Esophagus squamous epithelium (tissue), 5 donors: Measurements from ENCODE around the gene CTF1. TPM values are rescaled to one million over a fixed set of nuclear protein-coding genes. Genes with fewer than 3 reads are reported as not detected.
"Not testable (repeated sequence)": the region's sequence is repeated elsewhere in the genome, so short reads cannot be mapped to it uniquely, and the experiment has no call there.

Experiments
- DNase-seq: peaks from one replicate; lab custom pipeline; 2025; lab: John Stamatoyannopoulos, UW
- H3K27ac ChIP-seq, 4 donors: fragments of 200-600 bp; sonication (generic); one replicate each; pipeline ENCODE4 v1.5.1; 2016 to 2019; ENCODE audit warnings: mild to moderate bottlenecking in 1 of 4
- H3K27me3 ChIP-seq, 4 donors: fragments of 200-600 bp; sonication (generic); 1 replicate in 3 of 4; 2 replicates in 1 of 4; pipeline versions ENCODE4 v1.5.1 to v1.6.0; 2017 to 2021; ENCODE audit warnings: antibody characterized with exemption in 1 of 4
- H3K36me3 ChIP-seq, 3 donors: fragments of 200-600 bp; sonication (generic); one replicate each; pipeline ENCODE4 v1.5.1; 2016 to 2019
- H3K4me1 ChIP-seq, 3 donors: fragments of 200-600 bp; sonication (generic); one replicate each; pipeline ENCODE4 v1.5.1; 2017 to 2019
- H3K4me3 ChIP-seq, 4 donors: fragments of 200-600 bp; sonication (generic); 1 replicate in 3 of 4; 2 replicates in 1 of 4; pipeline ENCODE4 v1.5.1; 2016 to 2019; ENCODE audit warnings: mild to moderate bottlenecking in 2 of 4, moderate library complexity in 1 of 4
- H3K9me3 ChIP-seq, 3 donors: fragments of 200-600 bp; sonication (generic); one replicate each; pipeline ENCODE4 v1.5.1; 2016 to 2019
- CTCF ChIP-seq, 6 experiments: fragments of 450-650 bp in 4 of 6; fragments of 200-600 bp in 2 of 6; sonication (generic) in 2 of 6; IDR thresholded peaks; one replicate each; pipeline ENCODE4 v1.5.1; 2016 to 2019; ENCODE audit warnings: antibody characterized with exemption in 6 of 6, mild to moderate bottlenecking in 4 of 6, moderate library complexity in 4 of 6
- POLR2A ChIP-seq, 4 donors: fragments of 450-650 bp; IDR thresholded peaks; one replicate each; pipeline ENCODE4 v1.6.1; 2017; ENCODE audit warnings: antibody characterized with exemption in 4 of 4, mild to moderate bottlenecking in 4 of 4, moderate library complexity in 3 of 4
- WGBS, 2 donors: methylation state at CpG; one replicate each; pipeline ENCODE4 v1.1.5; 2018; 5-methylcytosine and 5-hydroxymethylcytosine counted together
- intact Hi-C: fragments of 100-400 bp; cut with DNase I; formaldehyde crosslinking; loops from one replicate; pipeline ENCODE4 v1.15.0; 2022
- total RNA-seq, 4 donors: library from RNA; depleted of rRNA; stranded (reverse); fragments of >200 nt; gene quantifications; one replicate each; pipeline ENCODE4 v1.1.0, GENCODE V29; 2016
- donor health status: DM: yes; HTN: yes; CAD: no.

CTF1 gene
- total RNA-seq, 4 donors from 2014 or later = 0.53 to 3.6 (median 1.8) TPM

GRCh38 chr16:30888856-30889499, 7.4 kb upstream of the CTF1 start:
- intact Hi-C loops = no loop called here
- peaks cover 11 to 18% (median 13%) of the 10 kb centered on the region in 3 donors for H3K4me1 ChIP-seq
- H3K27me3 ChIP-seq = no peaks in the 10 kb centered on the region
- H3K36me3 ChIP-seq = peaks cover 0 to 84% (median 11%) of the 10 kb centered on the region in 3 donors
- WGBS, 2 donors = 77 to 89% methylated on average over 5 to 6 of the region's 8 CpGs
- no peak overlapping the region for H3K4me3 ChIP-seq
- no peaks in the 10 kb centered on the region for H3K9me3 ChIP-seq
- DNase-seq = no peak
- TF ChIP-seq CTCF (IDR thresholded peaks at IDR 0.05) (no peak), POLR2A (IDR thresholded peaks at IDR 0.05) (no peak)
- no peak overlapping the region for H3K27ac ChIP-seq

- WGBS, 2 donors = 54 to 85% methylated on average over 4 to 5 of the region's 5 CpGs
- peaks cover 0 to 76% (median 11%) of the 10 kb centered on the region in 3 donors for H3K36me3 ChIP-seq
Observed at GRCh38 chr16:30889721-30890120, 6.7 kb upstream of the CTF1 start.

GRCh38 chr16:30891043-30891823, 5.2 kb upstream of the CTF1 start:
- WGBS, 2 donors = 87 to 94% methylated on average over 12 to 14 of the region's 15 CpGs
- H3K27me3 ChIP-seq, H3K27ac ChIP-seq, H3K4me3 ChIP-seq, DNase-seq, intact Hi-C loops, H3K9me3 ChIP-seq: not testable (repeated sequence)
- Histone ChIP-seq H3K36me3 (peaks cover 0 to 61% (median 11%) of the 10 kb centered on the region in 3 donors), H3K4me1 (peaks cover 28 to 40% (median 32%) of the 10 kb centered on the region in 3 donors)

More at GRCh38 chr16:30889721-30890120, 6.7 kb upstream of the CTF1 start:
- Histone ChIP-seq H3K4me1 (peaks cover 17 to 25% (median 20%) of the 10 kb centered on the region in 3 donors), H3K4me3 (no peak overlapping the region), H3K27me3 (no peaks in the 10 kb centered on the region), H3K9me3 (no peaks in the 10 kb centered on the region), H3K27ac (no peak overlapping the region)
- intact Hi-C loops = no loop called here
- no peak for DNase-seq
- TF ChIP-seq POLR2A (IDR thresholded peaks at IDR 0.05) (no peak), CTCF (IDR thresholded peaks at IDR 0.05) (no peak)

- Histone ChIP-seq H3K27me3 (no peaks in the 10 kb centered on the region), H3K4me3 (peak overlapping the region; percentile 59 to 94 (median 78)), H3K36me3 (peaks cover 0 to 45% (median 11%) of the 10 kb centered on the region in 3 donors), H3K27ac (peak overlapping the region; percentile 97 to 100 (median 98)), H3K4me1 (peaks cover 35 to 56% (median 42%) of the 10 kb centered on the region in 3 donors), H3K9me3 (no peaks in the 10 kb centered on the region)
- intact Hi-C loops = no loop called here
- DNase-seq = no peak
- WGBS, 2 donors = 21 to 83% methylated on average over 1 to 4 of the region's 20 CpGs
- TF ChIP-seq POLR2A (IDR thresholded peaks at IDR 0.05) = no peak
- TF ChIP-seq CTCF (IDR thresholded peaks at IDR 0.05) = no peak
Observed at GRCh38 chr16:30892670-30893416, 3.6 kb upstream of the CTF1 start.

- WGBS, 2 donors = 0 to 2% methylated on average over 3 to 8 of the region's 11 CpGs
- Histone ChIP-seq H3K36me3 (peaks cover 0 to 41% (median 11%) of the 10 kb centered on the region in 3 donors), H3K9me3 (no peaks in the 10 kb centered on the region), H3K27ac (peak overlapping the region; percentile 97 to 100 (median 98)), H3K4me1 (peaks cover 35 to 56% (median 42%) of the 10 kb centered on the region in 3 donors), H3K4me3 (peak overlapping the region; percentile 59 to 94 (median 78)), H3K27me3 (no peaks in the 10 kb centered on the region)
- DNase-seq = no peak
- TF ChIP-seq CTCF (IDR thresholded peaks at IDR 0.05) (no peak), POLR2A (IDR thresholded peaks at IDR 0.05) (no peak)
- intact Hi-C loops = no loop called here
Observed at GRCh38 chr16:30893417-30893743, 3.0 kb upstream of the CTF1 start.
